HG03520 (cell line): ENCODE results near the gene FOXP1.

Experiments
- ATAC-seq: cut with Tn5 transposase; IDR thresholded peaks from one replicate; pipeline ENCODE4 v1.9.1; 2021; ENCODE audit warnings: mild to moderate bottlenecking, moderate library complexity; ENCODE audit not compliant: unreplicated experiment

FOXP1 gene

GRCh38 chr3:71054312-71054711 lies 529.2 kb downstream of the FOXP1 start:
- no peak for ATAC-seq

GRCh38 chr3:71053495-71053894 lies 530.0 kb downstream of the FOXP1 start:
- no peak for ATAC-seq

GRCh38 chr3:71052716-71053115 lies 530.8 kb downstream of the FOXP1 start:
- no peak for ATAC-seq

DNA sequence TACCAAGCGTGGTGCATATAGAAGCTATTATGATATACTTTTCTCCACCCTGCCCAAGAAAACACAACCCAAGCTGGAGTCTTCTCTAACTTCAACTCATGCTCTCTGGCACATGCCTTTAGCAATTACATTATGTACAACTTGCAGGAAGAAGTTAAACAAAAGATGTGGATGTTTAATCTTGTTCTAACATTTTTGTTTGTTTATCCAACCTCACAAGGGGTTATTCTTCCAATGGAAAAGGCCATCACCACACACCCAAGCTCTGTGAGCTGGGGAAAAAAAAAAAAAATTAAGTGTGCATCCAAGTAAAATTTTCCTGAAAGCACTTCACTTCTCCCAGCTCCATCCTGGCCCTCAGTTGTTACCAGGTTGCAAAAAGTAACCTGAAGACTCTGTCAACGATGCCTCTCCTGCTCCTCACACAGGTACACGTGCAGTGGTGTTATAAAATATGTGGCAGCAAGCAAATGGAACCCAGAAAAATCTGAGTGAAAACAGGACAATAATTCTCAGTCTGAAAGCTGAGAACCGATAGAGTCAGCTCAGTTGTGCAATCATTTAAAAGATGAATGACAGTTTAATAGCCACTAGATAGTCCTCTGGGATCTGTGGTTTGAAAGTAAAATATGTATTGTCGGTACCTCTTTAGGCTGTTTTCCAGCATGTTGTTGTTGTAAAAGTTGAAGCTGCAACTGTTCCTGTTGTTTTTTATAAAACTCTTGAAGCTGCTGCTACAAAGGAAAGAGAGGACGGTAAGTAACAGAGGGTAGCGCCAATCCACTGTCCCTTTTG lies 531.4 kb downstream of the FOXP1 start:
- no peak for ATAC-seq

DNA sequence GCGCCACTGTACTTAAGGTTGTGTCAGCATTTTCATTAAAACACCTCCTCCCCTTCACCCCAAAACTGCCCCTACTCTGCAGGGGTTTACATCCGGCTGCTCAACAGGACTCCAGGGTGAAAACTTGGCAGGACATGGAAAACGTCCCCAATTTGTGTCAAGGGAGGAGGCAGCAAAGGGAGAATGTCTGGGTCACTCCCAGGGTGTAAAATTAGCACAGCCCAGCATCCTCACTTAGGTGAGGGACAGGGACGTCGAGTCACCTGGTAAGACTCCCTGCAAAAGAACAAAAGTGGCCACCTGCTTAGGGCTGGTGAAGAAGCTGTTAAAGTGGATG lies 532.3 kb downstream of the FOXP1 start:
- no peak for ATAC-seq

DNA sequence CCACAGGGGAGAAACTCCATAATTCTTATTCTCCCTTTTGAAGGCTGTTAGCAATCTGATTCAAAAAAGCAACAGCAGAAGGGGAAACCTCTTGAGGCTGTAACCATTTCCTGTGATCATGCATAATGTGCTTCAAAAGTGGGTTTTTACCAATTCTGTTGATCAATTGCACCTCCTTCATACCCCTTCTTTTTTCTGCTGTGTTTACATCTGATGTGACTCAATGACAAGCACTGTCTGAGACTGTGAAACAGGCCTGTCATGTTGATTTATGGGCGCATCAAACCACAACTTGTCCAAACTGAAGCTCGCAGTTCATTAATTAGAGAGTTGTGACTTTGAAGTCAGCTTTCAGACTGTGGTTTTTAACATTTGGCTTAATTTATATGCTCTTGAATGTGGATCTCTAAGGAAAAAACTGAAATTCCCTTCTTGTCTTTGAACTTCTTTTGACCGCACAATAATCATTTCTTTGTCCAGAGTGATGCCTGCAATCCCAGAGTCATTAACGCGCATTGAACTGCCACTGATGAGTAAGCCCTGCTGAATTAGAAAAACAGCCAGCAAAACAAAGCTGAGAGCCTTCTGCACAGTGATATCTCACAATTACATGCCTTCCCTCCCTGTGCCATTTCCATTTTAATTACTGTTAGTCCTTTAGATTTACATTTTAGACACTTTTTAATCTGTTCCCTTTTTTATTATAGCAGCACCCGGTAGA lies 532.8 kb downstream of the FOXP1 start:
- no peak for ATAC-seq

DNA sequence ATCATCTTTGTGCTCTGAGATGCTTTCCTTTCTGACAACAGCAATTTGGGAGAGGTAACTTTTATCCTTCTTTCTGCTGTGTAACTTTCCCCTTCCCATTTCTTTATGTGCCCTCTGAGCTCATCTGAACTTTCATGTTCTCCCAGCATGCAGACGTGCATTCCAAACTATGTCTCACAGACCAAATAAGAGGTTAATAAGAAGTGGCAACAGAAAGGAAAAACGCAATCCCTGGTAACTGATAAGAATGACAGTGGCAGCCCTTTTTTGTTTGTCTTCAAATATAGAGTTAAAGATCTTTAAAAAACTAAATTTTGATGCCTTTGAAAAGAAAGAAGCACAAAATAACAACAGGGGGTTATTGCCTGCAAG lies 533.4 kb downstream of the FOXP1 start:
- no peak for ATAC-seq

DNA sequence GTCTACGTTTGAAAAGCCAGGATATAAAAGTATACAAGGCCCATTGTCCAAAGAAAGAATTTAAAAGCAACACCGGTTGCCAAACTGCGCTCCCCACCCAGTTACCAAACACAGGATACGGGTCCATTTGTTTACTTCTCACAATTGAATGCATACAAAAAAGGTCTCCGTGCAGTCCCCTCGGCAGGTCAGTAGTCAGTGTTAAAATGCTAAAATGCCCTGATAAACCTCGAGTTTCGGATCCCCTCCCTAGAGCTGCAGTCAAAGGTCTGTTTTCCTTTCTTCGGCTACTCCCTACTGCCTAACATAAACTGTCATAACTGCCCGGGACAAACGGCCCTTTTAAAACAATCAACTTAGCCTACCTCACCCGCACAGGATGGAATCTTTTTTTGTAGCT lies 534.6 kb downstream of the FOXP1 start:
- ATAC-seq: no peak

DNA sequence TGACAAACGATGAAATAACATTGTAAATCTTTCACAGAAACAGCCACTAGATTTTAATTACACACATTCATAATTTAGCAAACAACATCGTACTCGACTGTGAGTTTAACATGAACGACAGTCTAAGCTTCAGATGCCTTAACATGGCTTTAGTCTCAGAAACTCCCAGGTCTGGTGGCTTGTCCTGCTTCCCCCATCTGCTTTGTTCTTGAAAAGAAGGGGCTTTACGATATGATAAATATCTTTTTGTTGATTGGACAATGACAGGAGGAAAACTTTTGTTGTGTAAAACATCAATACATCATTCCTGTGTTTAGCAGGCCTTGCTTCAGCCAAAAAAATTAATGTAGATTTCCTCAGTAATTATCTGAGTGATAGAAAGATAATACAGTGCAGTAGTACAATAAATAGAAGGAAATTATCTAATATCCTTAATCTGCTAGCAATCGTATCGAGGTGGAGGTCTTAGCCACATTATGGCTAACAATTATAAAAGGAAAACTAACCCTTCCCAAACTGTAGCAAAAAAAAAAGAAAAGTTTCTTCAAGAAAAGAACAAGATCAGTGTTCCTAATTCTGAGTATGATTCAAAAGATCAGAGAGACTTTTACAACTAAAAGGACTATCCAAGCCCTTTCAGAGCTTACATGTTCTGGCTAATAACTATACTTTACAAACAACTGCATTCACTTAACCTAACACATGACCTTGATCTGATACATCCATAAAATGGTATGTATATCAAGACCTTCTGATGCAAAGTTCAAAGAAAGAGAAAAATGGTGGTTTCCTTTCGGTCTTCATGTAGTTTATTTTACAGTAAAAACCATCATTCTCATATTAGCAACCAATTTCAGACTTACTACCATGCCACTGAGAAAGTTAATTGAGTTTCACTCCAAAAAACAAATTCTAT lies 535.7 kb downstream of the FOXP1 start:
- no peak for ATAC-seq

DNA sequence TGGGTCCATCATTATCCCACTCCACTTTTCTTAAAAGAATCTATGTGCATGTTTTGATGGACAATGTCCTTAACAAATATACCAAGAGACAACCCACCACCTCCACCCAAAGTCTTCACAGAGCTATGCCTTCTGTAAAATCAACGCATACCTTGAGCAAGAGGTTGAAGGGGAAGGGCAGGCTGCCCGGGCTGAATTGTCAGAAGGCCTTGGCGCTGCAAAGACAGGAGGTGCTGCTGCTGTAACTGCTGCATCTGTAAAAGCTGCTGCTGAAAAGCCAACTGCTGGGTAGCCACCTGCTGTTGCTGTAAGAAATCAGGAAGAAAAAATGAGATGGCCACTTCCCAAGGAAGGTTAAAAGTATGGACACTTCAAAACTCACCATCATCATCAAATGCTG lies 536.7 kb downstream of the FOXP1 start:
- ATAC-seq: no peak

GRCh38 chr3:71045917-71046282 lies 537.6 kb downstream of the FOXP1 start:
- no peak for ATAC-seq

DNA sequence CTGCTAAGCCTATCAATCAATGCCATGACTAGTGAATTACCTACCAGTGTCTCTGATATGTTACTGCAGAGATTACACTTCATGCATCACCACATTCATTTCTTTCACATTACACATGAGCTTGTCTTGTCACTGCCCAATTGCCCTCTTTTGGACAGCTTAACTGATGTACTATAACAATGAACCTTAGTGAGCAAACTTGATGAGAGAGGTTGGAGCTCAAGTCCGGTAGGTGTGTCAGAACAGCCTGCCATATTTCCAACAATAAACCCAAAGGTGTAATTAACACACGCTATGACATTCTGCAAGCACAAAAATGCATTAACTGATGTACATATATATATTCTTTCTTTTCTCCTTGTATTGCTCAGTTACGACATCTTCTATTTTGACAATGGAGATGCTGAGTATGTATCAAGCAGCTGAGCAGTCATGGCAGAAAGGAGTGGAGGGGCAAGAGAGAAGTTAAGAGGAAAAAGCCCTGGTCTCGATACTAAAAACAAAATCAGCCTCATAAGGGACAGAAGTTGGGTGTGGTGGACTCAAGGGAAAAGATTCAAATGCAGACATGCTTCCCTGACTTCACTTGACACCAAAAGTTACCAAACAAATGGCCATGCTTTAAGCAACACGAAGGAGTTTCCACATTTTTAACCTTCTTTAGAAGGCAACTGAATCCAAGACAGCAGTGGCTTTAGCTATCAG lies 538.2 kb downstream of the FOXP1 start:
- no peak for ATAC-seq

GRCh38 chr3:71042759-71043158 lies 540.8 kb downstream of the FOXP1 start:
- ATAC-seq: no peak

DNA sequence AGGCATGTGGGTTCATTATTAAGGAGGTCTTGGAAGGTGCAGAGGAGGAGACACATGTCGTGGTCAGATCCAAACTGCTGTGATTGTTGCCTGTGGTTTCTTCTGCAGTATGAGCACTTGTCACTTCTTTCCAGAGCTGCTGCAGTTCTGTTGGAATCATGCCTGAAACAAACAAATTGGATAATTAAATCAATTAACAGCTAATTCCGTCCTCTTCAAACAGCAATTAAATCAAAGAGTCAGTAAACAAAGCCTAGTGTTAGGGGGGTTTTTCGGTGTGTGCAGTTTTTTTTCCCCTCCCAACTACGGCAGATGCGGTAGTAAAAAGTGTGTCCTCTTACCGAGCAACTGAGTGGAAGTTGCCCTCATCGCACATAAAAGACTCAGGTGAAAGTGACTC lies 542.2 kb downstream of the FOXP1 start:
- ATAC-seq: no peak

DNA sequence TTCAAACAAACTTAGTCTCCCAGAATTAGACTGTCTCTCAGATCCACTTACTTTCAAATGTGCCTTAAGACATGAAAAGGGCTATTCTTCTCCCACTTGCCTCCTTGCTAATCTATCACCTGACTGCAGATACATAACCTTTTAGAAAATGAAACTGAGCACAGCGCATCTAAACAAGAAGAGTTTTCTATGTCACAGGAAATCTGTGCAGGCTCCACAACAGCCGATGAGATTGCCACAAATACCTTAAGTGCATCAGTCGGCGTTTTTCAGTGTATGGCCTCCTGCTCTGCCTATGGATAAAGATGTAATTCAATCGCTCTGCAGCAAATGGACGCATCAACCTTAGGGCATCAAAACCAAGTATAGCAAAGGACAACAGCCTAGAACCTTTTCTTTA lies 544.2 kb downstream of the FOXP1 start:
- no peak for ATAC-seq

- ATAC-seq: no peak
These were observed 545.8 kb downstream of the FOXP1 start for GRCh38 chr3:71037775-71038174.

DNA sequence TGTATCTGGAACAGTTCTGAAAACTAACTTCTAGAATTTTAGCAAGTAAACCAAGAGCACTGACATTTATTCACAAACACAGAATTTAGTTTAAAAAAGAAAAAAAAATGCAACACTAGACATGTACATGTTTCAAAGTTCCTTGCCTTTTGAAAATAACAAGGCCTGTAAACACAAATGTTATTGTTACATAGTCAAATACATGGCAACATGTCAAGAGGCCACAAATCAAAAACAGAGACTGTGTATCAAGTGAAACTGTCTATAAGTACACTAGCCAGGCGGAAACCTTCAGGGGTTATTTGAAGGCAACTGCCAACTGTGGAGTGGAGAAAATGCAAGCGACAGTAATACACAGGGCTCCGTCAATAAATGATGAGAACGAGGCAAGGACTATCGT lies 547.6 kb downstream of the FOXP1 start:
- ATAC-seq: no peak

DNA sequence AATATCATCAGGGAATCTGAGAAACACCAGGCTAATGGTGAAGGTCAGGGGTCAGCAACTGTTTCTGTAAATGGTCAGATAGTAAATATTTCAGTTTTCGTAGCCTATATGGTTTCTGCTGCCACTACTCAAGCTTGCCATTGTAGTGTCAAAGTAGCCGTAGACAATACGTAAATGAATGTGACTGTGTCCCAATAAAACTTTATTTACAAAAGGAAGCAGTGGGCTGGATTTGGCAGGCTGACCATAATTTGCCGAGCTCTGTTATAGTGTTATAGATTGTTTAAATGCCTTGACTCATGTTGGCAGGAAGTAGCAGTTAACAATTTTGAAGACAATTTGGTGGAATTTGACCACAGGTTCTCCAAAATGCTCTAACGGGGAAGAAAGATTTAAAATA lies 548.2 kb downstream of the FOXP1 start:
- ATAC-seq: no peak

DNA sequence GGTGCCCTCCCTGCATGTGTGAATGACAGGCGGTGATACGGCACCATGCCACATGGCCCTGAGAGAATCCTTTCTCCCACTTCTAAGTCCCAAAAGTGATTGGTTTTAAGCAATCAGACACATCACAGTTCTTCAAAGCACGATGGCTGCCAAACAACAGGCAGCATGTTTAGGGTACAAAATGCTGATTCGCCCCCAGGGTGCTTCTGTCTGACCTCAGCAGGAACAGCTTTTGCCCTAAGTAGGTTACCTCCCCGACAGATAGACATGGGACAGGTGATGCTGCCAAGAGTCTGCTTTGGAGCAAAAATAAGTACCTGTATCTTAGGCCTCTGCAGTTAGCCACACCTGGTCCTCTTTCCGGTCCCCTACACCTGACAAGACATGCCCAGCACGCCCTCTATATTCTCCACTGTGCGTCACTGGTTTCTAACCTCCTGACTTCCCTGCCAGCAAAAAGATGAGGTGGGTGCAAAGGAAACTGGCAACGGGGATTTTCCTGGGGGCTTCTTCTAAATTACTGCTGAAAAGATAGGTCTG lies 549.8 kb downstream of the FOXP1 start:
- no peak for ATAC-seq

GRCh38 chr3:71031914-71032521 lies 551.5 kb downstream of the FOXP1 start:
- no peak for ATAC-seq
